Tibial nerve (tissue), 4 donors: ENCODE measurements around the gene THOC5. TPM values are rescaled to one million over a fixed set of nuclear protein-coding genes. Genes with fewer than 3 reads are reported as not detected.
A peak's percentile ranks its signal among the peaks of the same experiment; 100 is the strongest.

Experiments used
- DNase-seq, 2 donors: peaks; one replicate each; pipeline ENCODE4 v3.0.0-alpha.2; 2019; ENCODE audit warnings: low spot score in 2 of 2
- H3K27ac ChIP-seq, 4 donors: fragments of 200-600 bp; sonication (generic) in 3 of 4; one replicate each; pipeline ENCODE4 v1.5.1; 2017 to 2019; ENCODE audit warnings: mild to moderate bottlenecking in 1 of 4
- H3K27me3 ChIP-seq, 2 donors: fragments of 200-600 bp; sonication (generic) in 1 of 2; one replicate each; pipeline versions ENCODE4 v1.5.1 to v1.6.0; 2017 to 2019
- H3K36me3 ChIP-seq, 3 donors: fragments of 200-600 bp; sonication (generic); one replicate each; pipeline ENCODE4 v1.5.1; 2018 to 2019
- H3K4me1 ChIP-seq, 4 donors: fragments of 200-600 bp; sonication (generic) in 3 of 4; one replicate each; pipeline ENCODE4 v1.5.1; 2017 to 2019
- H3K4me3 ChIP-seq, 4 donors: fragments of 200-600 bp; sonication (generic) in 3 of 4; one replicate each; pipeline ENCODE4 v1.5.1; 2017 to 2019; ENCODE audit warnings: mild to moderate bottlenecking in 1 of 4, moderate library complexity in 1 of 4
- H3K9me3 ChIP-seq, 4 donors: fragments of 200-600 bp; sonication (generic) in 3 of 4; one replicate each; pipeline ENCODE4 v1.5.1; 2017 to 2019
- CTCF ChIP-seq, 5 experiments: fragments of 200-600 bp in 3 of 5; fragments of 450-650 bp in 2 of 5; sonication (generic) in 3 of 5; IDR thresholded peaks; one replicate each; pipeline ENCODE4 v1.5.1; 2016 to 2019; ENCODE audit warnings: antibody characterized with exemption in 5 of 5, mild to moderate bottlenecking in 3 of 5, moderate library complexity in 2 of 5
- EP300 ChIP-seq, 2 donors: sonication (generic); formaldehyde crosslinking; IDR thresholded peaks; one replicate each; pipeline ENCODE4 v1.6.1; 2017; ENCODE audit warnings: antibody characterized with exemption in 2 of 2, mild to moderate bottlenecking in 1 of 2
- POLR2A ChIP-seq, 2 donors: fragments of 450-650 bp; IDR thresholded peaks; one replicate each; pipeline ENCODE4 v1.6.1; 2017; ENCODE audit warnings: antibody characterized with exemption in 2 of 2, mild to moderate bottlenecking in 2 of 2, moderate library complexity in 2 of 2
- WGBS, 2 donors: methylation state at CpG; one replicate each; pipeline ENCODE4 v1.1.5; 2018; 5-methylcytosine and 5-hydroxymethylcytosine counted together
- total RNA-seq, 4 donors: library from RNA; depleted of rRNA; stranded (reverse); fragments of >200 nt; gene quantifications; one replicate each; pipeline ENCODE4 v1.1.0, GENCODE V29; 2016

THOC5 gene
- total RNA-seq, 4 donors from 2014 or later = 31.2 to 65.9 (median 50.3) TPM

DNA sequence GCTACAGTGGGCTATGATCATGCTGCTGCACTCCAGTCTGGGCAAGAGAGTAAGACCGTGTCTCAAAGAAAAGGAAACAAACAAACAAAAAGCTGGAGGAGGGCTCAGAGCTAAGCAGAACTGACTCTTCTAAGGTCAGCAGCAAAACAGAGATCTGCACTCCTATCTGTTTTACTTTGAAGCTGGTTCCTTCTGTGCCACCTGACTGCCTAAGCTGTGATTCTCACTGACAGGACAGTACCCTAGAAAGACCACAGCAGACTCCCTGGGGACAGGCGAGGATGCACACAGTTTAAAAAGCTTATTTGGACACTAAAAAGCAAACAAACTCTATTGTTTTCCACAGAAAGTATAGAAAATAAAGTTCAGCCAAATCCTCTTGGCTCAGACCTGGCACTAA is 43.0 kb downstream of the THOC5 start:
- Histone ChIP-seq H3K4me3 (no peak overlapping the region), H3K27me3 (no peaks in the 10 kb centered on the region), H3K27ac (no peak overlapping the region), H3K36me3 (peaks cover 2 to 100% (median 28%) of the 10 kb centered on the region in 3 donors), H3K9me3 (no peaks in the 10 kb centered on the region), H3K4me1 (no peaks in the 10 kb centered on the region)
- no peak for DNase-seq
- TF ChIP-seq CTCF (IDR thresholded peaks at IDR 0.05) = no peak
- no peak for TF ChIP-seq POLR2A (IDR thresholded peaks at IDR 0.05)
- no peak for TF ChIP-seq EP300 (IDR thresholded peaks at IDR 0.05)
- 76 to 88% methylated on average over 2 of the region's 2 CpGs for WGBS, 2 donors

GRCh38 chr22:29509815-29510214 is 43.7 kb downstream of the THOC5 start:
- Histone ChIP-seq H3K27ac (no peak overlapping the region), H3K9me3 (no peaks in the 10 kb centered on the region), H3K27me3 (no peaks in the 10 kb centered on the region), H3K4me1 (no peaks in the 10 kb centered on the region), H3K36me3 (peaks cover 2 to 100% (median 20%) of the 10 kb centered on the region in 3 donors), H3K4me3 (no peak overlapping the region)
- no peak for TF ChIP-seq EP300 (IDR thresholded peaks at IDR 0.05)
- no peak for TF ChIP-seq POLR2A (IDR thresholded peaks at IDR 0.05)
- no peak for TF ChIP-seq CTCF (IDR thresholded peaks at IDR 0.05)
- 88 to 92% methylated on average over 1 of the region's 1 CpG for WGBS, 2 donors
- DNase-seq = no peak

GRCh38 chr22:29509298-29509697 is 44.3 kb downstream of the THOC5 start:
- Histone ChIP-seq H3K27ac (no peak overlapping the region), H3K27me3 (no peaks in the 10 kb centered on the region), H3K36me3 (peaks cover 2 to 95% (median 20%) of the 10 kb centered on the region in 3 donors), H3K4me1 (peaks cover 0 to under 1% (median 0%) of the 10 kb centered on the region in 4 donors), H3K4me3 (no peak overlapping the region), H3K9me3 (no peaks in the 10 kb centered on the region)
- no peak for TF ChIP-seq CTCF (IDR thresholded peaks at IDR 0.05)
- no peak for TF ChIP-seq POLR2A (IDR thresholded peaks at IDR 0.05)
- DNase-seq = no peak

DNA sequence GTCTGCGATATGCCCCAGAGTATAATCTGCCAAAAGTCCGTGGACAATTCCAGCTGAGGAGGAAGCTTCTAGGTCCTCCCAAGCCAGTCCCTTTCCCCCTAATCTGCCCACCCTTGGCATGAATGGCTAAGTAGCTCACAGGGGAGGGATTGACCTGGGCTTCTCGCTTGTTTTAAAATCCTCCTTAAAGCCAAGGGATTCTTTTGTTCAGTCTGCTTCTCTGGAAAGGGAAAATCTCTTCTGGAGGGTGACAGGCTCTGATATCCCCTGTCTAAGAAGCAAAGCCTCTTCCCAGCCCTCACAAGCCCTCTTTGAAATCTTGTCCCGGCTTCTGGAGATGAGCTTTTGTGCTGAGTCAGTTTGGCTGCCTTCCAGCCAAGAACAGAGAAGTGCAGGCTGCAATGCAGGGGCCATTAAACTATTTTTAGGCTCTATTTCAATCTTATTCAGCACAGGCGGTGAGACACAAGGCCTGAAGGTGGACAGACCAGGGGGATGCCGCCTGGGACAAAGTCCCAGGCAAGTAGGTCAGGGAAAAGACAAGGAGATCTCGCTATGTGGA is 49.7 kb downstream of the THOC5 start:
- Histone ChIP-seq H3K4me1 (peaks cover 0 to 7% (median 0%) of the 10 kb centered on the region in 4 donors), H3K27ac (no peak overlapping the region), H3K36me3 (peaks cover 0 to 58% (median 2%) of the 10 kb centered on the region in 3 donors), H3K4me3 (no peak overlapping the region), H3K9me3 (no peaks in the 10 kb centered on the region), H3K27me3 (no peaks in the 10 kb centered on the region)
- TF ChIP-seq POLR2A (IDR thresholded peaks at IDR 0.05) (no peak), CTCF (IDR thresholded peaks at IDR 0.05) (no peak), EP300 (IDR thresholded peaks at IDR 0.05) (no peak)
- 45 to 46% methylated on average over 7 of the region's 7 CpGs for WGBS, 2 donors
- peak; percentile 22 to 59 for DNase-seq

- Histone ChIP-seq H3K27ac (no peak overlapping the region), H3K4me3 (no peak overlapping the region), H3K9me3 (no peaks in the 10 kb centered on the region), H3K27me3 (no peaks in the 10 kb centered on the region), H3K4me1 (peaks cover 0 to 7% (median 0%) of the 10 kb centered on the region in 4 donors), H3K36me3 (peaks cover 0 to 25% (median 0%) of the 10 kb centered on the region in 3 donors)
- TF ChIP-seq POLR2A (IDR thresholded peaks at IDR 0.05) (no peak), CTCF (IDR thresholded peaks at IDR 0.05) (no peak), EP300 (IDR thresholded peaks at IDR 0.05) (no peak)
- 86 to 89% methylated on average over 8 of the region's 8 CpGs for WGBS, 2 donors
- DNase-seq = no peak
These were observed 53.7 kb downstream of the THOC5 start for GRCh38 chr22:29499852-29500251.
